Measurements from ENCODE around the gene DYRK1B. TPM values are rescaled to one million over a fixed set of nuclear protein-coding genes. Genes with fewer than 3 reads are reported as not detected.
A peak's percentile ranks its signal among the peaks of the same experiment; 100 is the strongest.

Gene DYRK1B
- total RNA-seq, 2 experiments from 2014 or later = 15.8 to 17.3 TPM

DNA sequence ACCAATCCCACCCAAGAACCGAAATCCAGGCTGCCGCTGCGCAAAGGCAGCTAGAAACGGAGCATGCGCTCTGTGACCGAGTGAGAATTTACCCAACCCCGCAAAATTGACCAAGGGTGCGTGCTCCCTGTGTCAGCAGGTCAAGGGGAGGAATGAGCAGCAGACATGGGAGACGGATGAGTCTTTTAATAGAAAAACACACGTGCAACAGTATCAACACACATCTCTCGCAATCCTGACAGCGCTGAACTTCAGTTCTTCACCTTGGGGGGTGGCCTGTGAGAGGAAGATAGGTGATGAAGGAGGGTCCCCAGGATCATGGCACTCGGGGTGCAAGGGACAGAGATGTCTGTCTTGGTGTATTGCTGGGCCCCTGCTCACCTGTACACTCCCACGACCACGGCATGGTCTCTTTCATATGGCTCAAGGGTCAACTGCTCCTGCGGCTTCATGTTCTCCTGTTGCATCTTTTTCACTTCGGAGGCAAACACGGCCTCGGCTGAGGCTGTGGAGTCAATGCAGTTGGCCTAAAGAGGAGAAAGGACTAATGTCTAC is 402 bp upstream of the DYRK1B start:
- Mint-ChIP-seq H3K4me3 (peak overlapping the region; percentile 77), H3K36me3 (peaks cover 23% of the 10 kb centered on the region), H3K9me3 (no peaks in the 10 kb centered on the region), H3K27ac (peak overlapping the region; percentile 91), H3K27me3 (no peaks in the 10 kb centered on the region), H3K4me1 (peaks cover 24% of the 10 kb centered on the region)
- DNase-seq = no peak
- no peak for ATAC-seq (ENCODE audit: low read depth)
- POLR2A ChIA-PET = interaction anchor here (0.6 to 2.1 kb wide), 9 partner anchors 10 to 736 kb away, joined by 3 to 38 read pairs (median 6); partner anchors contain the start of genes FBL, PSMC4 and RPS16

- Mint-ChIP-seq H3K27me3 (no peaks in the 10 kb centered on the region), H3K4me3 (peak overlapping the region; percentile 75), H3K9me3 (no peaks in the 10 kb centered on the region), H3K36me3 (peaks cover 29% of the 10 kb centered on the region), H3K27ac (peak overlapping the region; percentile 86), H3K4me1 (peaks cover 32% of the 10 kb centered on the region)
- ATAC-seq (ENCODE audit: low read depth) (no peak), DNase-seq (no peak)
- POLR2A ChIA-PET = interaction anchor here (0.7 to 2.1 kb wide), 5 partner anchors 9 to 368 kb away, joined by 4 to 38 read pairs (median 9); partner anchors contain the start of gene FBL
These were observed 850 bp downstream of the DYRK1B start for GRCh38 chr19:39833160-39833463.

- Mint-ChIP-seq H3K27ac (peak overlapping the region; percentile 86), H3K27me3 (no peaks in the 10 kb centered on the region), H3K4me1 (peaks cover 32% of the 10 kb centered on the region), H3K9me3 (no peaks in the 10 kb centered on the region), H3K4me3 (peak overlapping the region; percentile 75), H3K36me3 (peaks cover 30% of the 10 kb centered on the region)
- ATAC-seq (ENCODE audit: low read depth) (no peak), DNase-seq (no peak)
- POLR2A ChIA-PET = interaction anchor here (0.7 to 2.1 kb wide), 2 partner anchors 12 to 369 kb away, joined by 4 to 38 read pairs; partner anchors contain the start of gene FBL
These were observed 1.4 kb downstream of the DYRK1B start for GRCh38 chr19:39832341-39833083.

- POLR2A ChIA-PET = no interaction called here
- peaks cover 32% of the 10 kb centered on the region for H3K4me1 Mint-ChIP-seq
- DNase-seq (no peak), ATAC-seq (ENCODE audit: low read depth) (no peak)
- peak overlapping the region; percentile 86 for H3K27ac Mint-ChIP-seq
- H3K36me3 Mint-ChIP-seq = peaks cover 26% of the 10 kb centered on the region
- no peaks in the 10 kb centered on the region for H3K9me3 Mint-ChIP-seq
- H3K4me3 Mint-ChIP-seq = peak overlapping the region; percentile 75
- no peaks in the 10 kb centered on the region for H3K27me3 Mint-ChIP-seq
These were observed 2.3 kb downstream of the DYRK1B start for GRCh38 chr19:39831679-39832078.

DNA sequence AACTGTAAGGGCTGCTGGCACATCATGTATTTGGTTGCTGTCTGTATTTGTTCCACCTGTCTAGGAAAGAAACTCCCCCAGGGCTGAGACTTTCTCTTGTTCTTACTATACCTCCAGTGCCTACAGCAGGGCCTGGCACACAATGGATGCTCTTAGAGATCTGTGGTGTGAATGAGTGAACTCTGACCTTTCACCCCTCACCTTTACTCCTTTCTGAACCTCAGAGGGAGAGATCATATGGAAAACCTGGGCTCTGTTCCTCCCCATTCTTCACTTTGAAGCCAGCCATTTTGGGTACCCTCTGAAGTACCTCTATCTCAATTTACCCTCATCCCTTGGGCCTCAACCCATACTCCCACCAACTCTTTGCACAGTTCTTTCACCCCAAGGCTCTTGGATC is 3.1 kb downstream of the DYRK1B start:
- H3K27ac Mint-ChIP-seq = peak overlapping the region; percentile 2
- H3K36me3 Mint-ChIP-seq = peaks cover 20% of the 10 kb centered on the region
- ATAC-seq (ENCODE audit: low read depth) = no peak

DNA sequence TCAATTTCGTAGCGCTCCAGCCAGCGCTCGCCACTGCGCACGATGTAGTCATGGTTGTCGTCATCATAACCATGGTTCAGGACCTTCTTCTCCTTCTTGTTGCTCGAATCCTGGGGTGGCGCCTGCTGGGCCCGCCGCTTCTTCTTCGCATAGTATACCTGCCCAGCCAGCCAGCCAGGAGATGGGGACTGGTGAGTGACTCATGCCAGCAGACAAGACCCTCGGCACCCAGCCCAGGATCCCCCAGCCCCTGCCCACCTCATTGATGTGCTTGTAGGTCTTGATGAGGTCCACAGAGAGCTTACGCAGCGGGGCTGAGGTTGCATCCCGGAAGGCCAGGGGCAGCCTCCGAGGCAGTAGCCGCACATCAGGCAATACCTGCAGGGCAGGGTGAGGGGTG is 3.6 kb downstream of the DYRK1B start:
- no peak for ATAC-seq (ENCODE audit: low read depth)
- POLR2A ChIA-PET = no interaction called here
- Mint-ChIP-seq H3K4me3 (no peak overlapping the region), H3K9me3 (no peaks in the 10 kb centered on the region), H3K4me1 (peaks cover 32% of the 10 kb centered on the region), H3K27ac (no peak overlapping the region), H3K36me3 (peaks cover 19% of the 10 kb centered on the region), H3K27me3 (no peaks in the 10 kb centered on the region)
- no peak for DNase-seq

More for the DNA sequence above, 3.1 kb downstream of the DYRK1B start:
- no peak overlapping the region for H3K4me3 Mint-ChIP-seq
- no peaks in the 10 kb centered on the region for H3K27me3 Mint-ChIP-seq
- POLR2A ChIA-PET = no interaction called here
- H3K4me1 Mint-ChIP-seq = peaks cover 32% of the 10 kb centered on the region
- no peak for DNase-seq
- no peaks in the 10 kb centered on the region for H3K9me3 Mint-ChIP-seq

- Mint-ChIP-seq H3K4me1 (peaks cover 30% of the 10 kb centered on the region), H3K27ac (no peak overlapping the region), H3K4me3 (no peak overlapping the region), H3K27me3 (no peaks in the 10 kb centered on the region), H3K36me3 (peaks cover 19% of the 10 kb centered on the region), H3K9me3 (no peaks in the 10 kb centered on the region)
- no peak for DNase-seq
- POLR2A ChIA-PET = interaction anchor here (0.7 kb wide), 1 partner anchor 904 kb away, joined by 3 read pairs; no protein-coding TSS in a partner anchor
- no peak for ATAC-seq (ENCODE audit: low read depth)
These were observed 4.2 kb downstream of the DYRK1B start for GRCh38 chr19:39829702-39830275.

- no peak overlapping the region for H3K4me3 Mint-ChIP-seq
- DNase-seq (no peak), ATAC-seq (ENCODE audit: low read depth) (no peak)
- H3K4me1 Mint-ChIP-seq = peaks cover 24% of the 10 kb centered on the region
- no peaks in the 10 kb centered on the region for H3K27me3 Mint-ChIP-seq
- H3K27ac Mint-ChIP-seq = peak overlapping the region; percentile 16
- POLR2A ChIA-PET = interaction anchor here (0.7 to 0.8 kb wide), 2 partner anchors 16 to 32 kb away, joined by 3 to 4 read pairs; no protein-coding TSS in a partner anchor
- H3K9me3 Mint-ChIP-seq = no peaks in the 10 kb centered on the region
- H3K36me3 Mint-ChIP-seq = peaks cover 17% of the 10 kb centered on the region
These were observed 5.3 kb downstream of the DYRK1B start for GRCh38 chr19:39828654-39829032.

GRCh38 chr19:39828015-39828653 is 5.8 kb downstream of the DYRK1B start:
- no peak for ATAC-seq (ENCODE audit: low read depth)
- POLR2A ChIA-PET = interaction anchor here (0.8 kb wide), 1 partner anchor 17 kb away, joined by 4 read pairs; no protein-coding TSS in a partner anchor
- peak overlapping the region; percentile 17 for H3K27ac Mint-ChIP-seq
- H3K4me1 Mint-ChIP-seq = peaks cover 24% of the 10 kb centered on the region
- no peak for DNase-seq
- H3K4me3 Mint-ChIP-seq = no peak overlapping the region
- H3K9me3 Mint-ChIP-seq = no peaks in the 10 kb centered on the region
- peaks cover 17% of the 10 kb centered on the region for H3K36me3 Mint-ChIP-seq
- H3K27me3 Mint-ChIP-seq = no peaks in the 10 kb centered on the region

DNA sequence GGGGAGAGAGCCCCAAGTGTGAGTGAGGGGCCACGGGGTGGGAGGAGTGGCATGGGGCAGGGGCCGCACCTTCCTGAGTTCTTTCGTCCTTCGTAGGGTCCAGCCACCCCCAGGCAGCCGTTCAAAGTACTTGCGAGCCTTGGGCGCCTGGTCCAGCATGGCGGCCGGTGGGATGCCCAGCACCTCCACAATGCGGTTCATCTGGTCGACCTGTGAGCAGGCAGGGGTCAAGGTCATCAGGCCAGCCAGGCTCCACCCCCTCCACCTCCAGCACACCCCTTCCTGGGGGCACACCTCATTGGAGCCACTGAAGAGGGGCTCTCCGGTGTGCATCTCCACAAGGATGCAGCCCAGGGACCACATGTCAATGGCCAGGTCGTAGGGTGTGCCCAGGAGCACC is 6.7 kb downstream of the DYRK1B start:
- Mint-ChIP-seq H3K4me1 (peaks cover 15% of the 10 kb centered on the region), H3K27me3 (no peaks in the 10 kb centered on the region), H3K27ac (no peak overlapping the region), H3K36me3 (peaks cover 14% of the 10 kb centered on the region), H3K4me3 (no peak overlapping the region), H3K9me3 (no peaks in the 10 kb centered on the region)
- POLR2A ChIA-PET = no interaction called here
- DNase-seq = no peak
- no peak for ATAC-seq (ENCODE audit: low read depth)

GRCh38 chr19:39826311-39826945 is 7.5 kb downstream of the DYRK1B start:
- no peak overlapping the region for H3K27ac Mint-ChIP-seq
- no peaks in the 10 kb centered on the region for H3K9me3 Mint-ChIP-seq
- H3K27me3 Mint-ChIP-seq = no peaks in the 10 kb centered on the region
- POLR2A ChIA-PET = no interaction called here
- H3K36me3 Mint-ChIP-seq = peaks cover 14% of the 10 kb centered on the region
- DNase-seq (no peak), ATAC-seq (ENCODE audit: low read depth) (no peak)
- H3K4me3 Mint-ChIP-seq = no peak overlapping the region
- peaks cover 11% of the 10 kb centered on the region for H3K4me1 Mint-ChIP-seq

DNA sequence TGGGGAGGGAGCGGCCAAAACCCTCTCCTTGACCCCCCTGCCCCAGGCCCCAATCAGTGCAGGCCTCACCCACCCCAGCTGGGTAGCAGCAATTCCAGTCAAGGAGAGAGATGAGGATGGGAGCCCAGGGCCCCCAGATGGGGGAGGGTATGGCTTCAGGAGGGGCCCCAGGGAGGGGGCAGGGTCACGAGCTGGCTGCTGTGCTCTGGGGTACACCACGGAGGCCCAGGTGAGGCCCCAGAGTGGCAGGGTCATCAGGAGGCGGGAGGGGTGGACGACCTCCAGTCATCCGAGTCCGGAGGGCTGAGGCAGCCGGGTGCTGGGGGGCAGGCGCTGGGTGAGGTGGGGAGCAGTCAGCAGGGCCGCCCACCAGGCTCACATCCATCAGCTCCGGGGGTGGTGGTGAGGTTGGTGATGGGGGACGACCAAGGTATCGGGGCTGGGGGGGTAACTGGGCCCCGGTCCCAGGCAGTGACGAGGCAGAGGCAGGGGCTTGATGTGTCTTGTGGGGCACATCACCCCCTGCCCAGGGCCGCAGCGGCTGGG is 8.4 kb downstream of the DYRK1B start:
- H3K9me3 Mint-ChIP-seq = peaks cover 1% of the 10 kb centered on the region
- H3K36me3 Mint-ChIP-seq = peaks cover 14% of the 10 kb centered on the region
- POLR2A ChIA-PET = interaction anchor here (2.1 kb wide), 1 partner anchor 8 kb away, joined by 20 read pairs; the partner anchor contains the start of gene DYRK1B
- no peaks in the 10 kb centered on the region for H3K27me3 Mint-ChIP-seq
- peaks cover 9% of the 10 kb centered on the region for H3K4me1 Mint-ChIP-seq
- H3K27ac Mint-ChIP-seq = no peak overlapping the region
- ATAC-seq (ENCODE audit: low read depth) = no peak
- DNase-seq = no peak
- H3K4me3 Mint-ChIP-seq = no peak overlapping the region

GRCh38 chr19:39825093-39825463 is 8.9 kb downstream of the DYRK1B start:
- POLR2A ChIA-PET = interaction anchor here (0.5 to 2.1 kb wide), 3 partner anchors 9 to 924 kb away, joined by 3 to 20 read pairs (median 4); partner anchors contain the start of genes DYRK1B and ZNF546
- Mint-ChIP-seq H3K27me3 (no peaks in the 10 kb centered on the region), H3K4me3 (peak overlapping the region; percentile 18), H3K9me3 (peaks cover 1% of the 10 kb centered on the region), H3K27ac (no peak overlapping the region), H3K36me3 (peaks cover 17% of the 10 kb centered on the region), H3K4me1 (peaks cover 9% of the 10 kb centered on the region)
- DNase-seq (no peak), ATAC-seq (ENCODE audit: low read depth) (no peak)

Data from activated naive CD8-positive, alpha-beta T cell treated with anti-CD3 and anti-CD28 coated beads, Interleukin-2, amount 10 ng/mL, durations not matched to agents 7 days and 5 days (primary cell).